Neural progenitor cell (in vitro differentiated cells): Measurements from ENCODE around the gene CLMP. TPM values are rescaled to one million over a fixed set of nuclear protein-coding genes. Genes with fewer than 3 reads are reported as not detected.

Source experiments
- DNase-seq: peaks from one replicate; pipeline ENCODE4 v3.0.0-alpha.2; 2016; ENCODE audit warnings: low spot score
- H2AFZ ChIP-seq: fragments of 200-600 bp; sonication (generic); replicated peaks from 2 replicates; pipeline ENCODE4 v1.6.1; 2016; ENCODE audit warnings: antibody characterized with exemption
- H3F3A ChIP-seq: fragments of 200-600 bp; sonication (generic); 2 replicates; pipeline ENCODE4 v1.6.1; 2016; ENCODE audit warnings: antibody characterized with exemption, low read depth
- H3K27ac ChIP-seq: fragments of 200-600 bp; sonication (generic); 2 replicates; pipeline ENCODE4 v1.5.1; 2016; ENCODE audit warnings: mild to moderate bottlenecking
- H3K27me3 ChIP-seq: fragments of 200-600 bp; sonication (generic); 2 replicates; pipeline ENCODE4 v1.6.1; 2016; ENCODE audit warnings: mild to moderate bottlenecking, moderate library complexity
- H3K36me3 ChIP-seq: fragments of 200-600 bp; sonication (generic); 2 replicates; pipeline ENCODE4 v1.5.1; 2016
- H3K4me1 ChIP-seq: fragments of 200-600 bp; sonication (generic); 2 replicates; pipeline ENCODE4 v1.6.1; 2016; ENCODE audit warnings: mixed run types
- H3K4me2 ChIP-seq: fragments of 200-600 bp; sonication (generic); 2 replicates; pipeline ENCODE4 v1.6.1; 2016
- H3K4me3 ChIP-seq: fragments of 200-600 bp; sonication (generic); 2 replicates; pipeline ENCODE4 v1.5.1; 2016
- H3K79me2 ChIP-seq: fragments of 200-600 bp; sonication (generic); 2 replicates; pipeline ENCODE4 v1.6.1; 2016; ENCODE audit warnings: low read depth
- H3K9ac ChIP-seq: fragments of 200-600 bp; sonication (generic); 2 replicates; pipeline ENCODE4 v1.6.1; 2016
- H3K9me3 ChIP-seq: fragments of 200-600 bp; sonication (generic); 2 replicates; pipeline ENCODE4 v1.5.1; 2016; ENCODE audit warnings: low read depth
- H4K20me1 ChIP-seq: fragments of 200-600 bp; sonication (generic); 2 replicates; pipeline ENCODE4 v1.6.1; 2016; ENCODE audit warnings: low read depth
- H3K27ac Mint-ChIP-seq: 3 replicates; pipeline ENCODE4 v1.8.0; 2021; ENCODE audit warnings: mixed read lengths
- H3K27me3 Mint-ChIP-seq: 2 replicates; pipeline ENCODE4 v1.8.0; 2022; ENCODE audit warnings: low read depth, mild to moderate bottlenecking, inconsistent platforms, moderate library complexity, mixed read lengths; ENCODE audit not compliant: insufficient read depth
- H3K36me3 Mint-ChIP-seq: 3 replicates; pipeline ENCODE4 v1.8.0; 2021; ENCODE audit warnings: mixed read lengths
- H3K4me1 Mint-ChIP-seq: 3 replicates; pipeline ENCODE4 v1.8.0; 2021; ENCODE audit warnings: mixed read lengths
- H3K4me3 Mint-ChIP-seq: 3 replicates; pipeline ENCODE4 v1.8.0; 2021; ENCODE audit warnings: mild to moderate bottlenecking, moderate library complexity, mixed read lengths
- H3K9me3 Mint-ChIP-seq: 3 replicates; pipeline ENCODE4 v1.8.0; 2020; ENCODE audit warnings: mixed read lengths
- EZH2 ChIP-seq: fragments of 200-600 bp; sonication (generic); IDR thresholded peaks from 2 replicates; pipeline ENCODE4 v1.6.1; 2017; ENCODE audit warnings: antibody characterized with exemption, mild to moderate bottlenecking, moderate library complexity
- EZH2phosphoT487 ChIP-seq: fragments of 200-600 bp; sonication (generic); IDR thresholded peaks from 2 replicates; pipeline ENCODE4 v1.6.1; 2017; ENCODE audit warnings: antibody characterized with exemption
- total RNA-seq: library from RNA; depleted of rRNA; stranded (reverse); fragments of >200 nt; gene quantifications from 2 replicates; pipeline ENCODE4 v1.2.3, GENCODE V29; 2015; ENCODE audit warnings: low replicate concordance
- TF ChIP-seq, protein P1 (sequence below): fragments of 200-600 bp; sonication (generic); IDR thresholded peaks from 2 replicates; pipeline ENCODE4 v1.5.1; 2017; ENCODE audit warnings: antibody characterized with exemption, mild to moderate bottlenecking

The CLMP gene
- total RNA-seq, 1 donor from 2014 or later: 10.7 TPM

DNA sequence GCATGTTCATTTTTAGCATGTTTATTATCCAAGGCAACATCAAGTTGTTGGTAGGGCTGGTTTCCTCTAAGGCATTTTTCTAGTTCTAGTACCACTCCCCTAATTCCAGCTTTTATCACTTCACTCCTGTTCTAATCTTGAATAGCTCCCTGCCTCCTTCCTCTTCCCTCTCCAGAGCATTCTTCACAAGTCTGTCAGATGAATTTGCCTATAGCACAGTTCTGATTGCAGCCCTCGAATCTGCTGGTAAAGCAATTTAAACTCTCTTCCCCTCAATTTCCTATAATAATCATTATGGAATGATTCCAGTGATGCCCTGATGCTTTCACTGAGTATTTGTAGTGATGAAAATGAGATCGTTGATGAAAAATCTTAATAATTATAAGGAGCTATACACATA is 43.3 kb downstream of the CLMP start:
- Mint-ChIP-seq H3K36me3 (peaks cover 10% of the 10 kb centered on the region), H3K9me3 (no peaks in the 10 kb centered on the region), H3K27ac (no peak overlapping the region), H3K4me1 (no peaks in the 10 kb centered on the region), H3K27me3 (no peaks in the 10 kb centered on the region), H3K4me3 (no peak overlapping the region)
- H3F3A ChIP-seq: no peaks in the 10 kb centered on the region
- H2AFZ ChIP-seq: no peak overlapping the region
- no peak overlapping the region for H3K4me3 ChIP-seq
- no peak overlapping the region for H3K9ac ChIP-seq
- no peaks in the 10 kb centered on the region for H3K36me3 ChIP-seq
- no peaks in the 10 kb centered on the region for H4K20me1 ChIP-seq
- no peak overlapping the region for H3K27ac ChIP-seq
- H3K4me2 ChIP-seq: no peak overlapping the region
- no peaks in the 10 kb centered on the region for H3K27me3 ChIP-seq
- no peaks in the 10 kb centered on the region for H3K9me3 ChIP-seq
- TF ChIP-seq, protein P1, sequence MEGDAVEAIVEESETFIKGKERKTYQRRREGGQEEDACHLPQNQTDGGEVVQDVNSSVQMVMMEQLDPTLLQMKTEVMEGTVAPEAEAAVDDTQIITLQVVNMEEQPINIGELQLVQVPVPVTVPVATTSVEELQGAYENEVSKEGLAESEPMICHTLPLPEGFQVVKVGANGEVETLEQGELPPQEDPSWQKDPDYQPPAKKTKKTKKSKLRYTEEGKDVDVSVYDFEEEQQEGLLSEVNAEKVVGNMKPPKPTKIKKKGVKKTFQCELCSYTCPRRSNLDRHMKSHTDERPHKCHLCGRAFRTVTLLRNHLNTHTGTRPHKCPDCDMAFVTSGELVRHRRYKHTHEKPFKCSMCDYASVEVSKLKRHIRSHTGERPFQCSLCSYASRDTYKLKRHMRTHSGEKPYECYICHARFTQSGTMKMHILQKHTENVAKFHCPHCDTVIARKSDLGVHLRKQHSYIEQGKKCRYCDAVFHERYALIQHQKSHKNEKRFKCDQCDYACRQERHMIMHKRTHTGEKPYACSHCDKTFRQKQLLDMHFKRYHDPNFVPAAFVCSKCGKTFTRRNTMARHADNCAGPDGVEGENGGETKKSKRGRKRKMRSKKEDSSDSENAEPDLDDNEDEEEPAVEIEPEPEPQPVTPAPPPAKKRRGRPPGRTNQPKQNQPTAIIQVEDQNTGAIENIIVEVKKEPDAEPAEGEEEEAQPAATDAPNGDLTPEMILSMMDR: no peak
- TF ChIP-seq EZH2: no peak
- no peak for TF ChIP-seq EZH2phosphoT487
- H3K4me1 ChIP-seq: no peaks in the 10 kb centered on the region
- DNase-seq: no peak
- no peaks in the 10 kb centered on the region for H3K79me2 ChIP-seq

DNA sequence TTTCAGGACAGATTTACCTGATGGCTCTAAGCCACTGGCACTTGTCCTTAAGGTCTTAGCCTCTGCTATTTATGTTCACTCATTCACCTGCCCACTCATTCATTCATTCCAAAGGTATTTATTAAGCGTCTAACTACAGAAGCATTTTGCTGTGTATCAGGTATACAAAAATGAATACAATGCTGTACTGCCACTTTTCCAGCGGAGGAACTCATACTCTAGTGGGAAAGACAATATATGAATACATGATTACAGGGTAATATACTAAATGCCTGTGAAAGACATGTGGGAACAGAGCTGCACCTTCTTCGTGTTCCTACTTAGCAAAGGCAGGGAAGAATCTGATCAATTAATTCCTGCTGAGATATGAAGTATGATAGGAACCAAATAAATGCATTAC is 43.7 kb downstream of the CLMP start:
- H3K4me2 ChIP-seq: no peak overlapping the region
- no peaks in the 10 kb centered on the region for H3K79me2 ChIP-seq
- peaks cover 4% of the 10 kb centered on the region for H3K4me1 Mint-ChIP-seq

DNA sequence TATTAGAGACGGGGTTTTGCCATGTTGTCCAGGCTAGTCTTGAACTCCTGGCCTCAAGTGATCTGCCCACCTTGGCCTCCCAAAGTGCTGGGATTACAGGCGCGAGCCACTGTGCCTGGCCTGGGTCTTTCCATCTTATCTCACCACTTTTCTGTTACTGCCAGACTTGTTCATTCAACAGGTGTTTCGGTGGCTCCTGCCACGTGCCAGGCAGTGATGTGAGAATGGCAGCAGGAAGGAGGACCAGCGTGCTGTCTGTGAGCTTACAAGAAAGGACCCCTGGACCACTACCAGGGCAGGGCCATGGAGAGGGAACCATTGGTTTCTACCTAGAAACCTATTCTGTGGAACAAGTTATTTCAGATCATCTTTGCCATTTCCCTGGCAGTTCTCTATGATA is 44.2 kb downstream of the CLMP start:
- Histone ChIP-seq H3K27me3 (no peaks in the 10 kb centered on the region), H3K9ac (no peak overlapping the region), H3K27ac (no peak overlapping the region), H3K9me3 (no peaks in the 10 kb centered on the region), H3K36me3 (no peaks in the 10 kb centered on the region), H4K20me1 (no peaks in the 10 kb centered on the region), H3K4me3 (no peak overlapping the region), H3F3A (no peaks in the 10 kb centered on the region), H3K4me1 (no peaks in the 10 kb centered on the region), H3K79me2 (no peaks in the 10 kb centered on the region), H2AFZ (no peak overlapping the region), H3K4me2 (no peak overlapping the region)
- H3K9me3 Mint-ChIP-seq: no peaks in the 10 kb centered on the region
- no peak overlapping the region for H3K27ac Mint-ChIP-seq
- H3K4me3 Mint-ChIP-seq: no peak overlapping the region
- H3K36me3 Mint-ChIP-seq: peaks cover 8% of the 10 kb centered on the region
- TF ChIP-seq EZH2 (no peak), EZH2phosphoT487 (no peak)
- TF ChIP-seq, protein P1: no peak
- H3K4me1 Mint-ChIP-seq: peaks cover 5% of the 10 kb centered on the region
- no peak for DNase-seq
- no peaks in the 10 kb centered on the region for H3K27me3 Mint-ChIP-seq

More for the DNA sequence above, 43.7 kb downstream of the CLMP start:
- Histone ChIP-seq H3K9ac (no peak overlapping the region), H2AFZ (no peak overlapping the region), H3K4me1 (no peaks in the 10 kb centered on the region), H3K36me3 (no peaks in the 10 kb centered on the region), H3K9me3 (no peaks in the 10 kb centered on the region), H3K27ac (no peak overlapping the region), H3K4me3 (no peak overlapping the region), H4K20me1 (no peaks in the 10 kb centered on the region), H3F3A (no peaks in the 10 kb centered on the region), H3K27me3 (no peaks in the 10 kb centered on the region)
- H3K4me3 Mint-ChIP-seq: no peak overlapping the region
- no peak for DNase-seq
- peaks cover 10% of the 10 kb centered on the region for H3K36me3 Mint-ChIP-seq
- no peak overlapping the region for H3K27ac Mint-ChIP-seq
- H3K9me3 Mint-ChIP-seq: no peaks in the 10 kb centered on the region
- TF ChIP-seq EZH2: no peak
- no peak for TF ChIP-seq EZH2phosphoT487
- TF ChIP-seq, protein P1: no peak
- H3K27me3 Mint-ChIP-seq: no peaks in the 10 kb centered on the region
